Spleen (tissue), 7 donors: Measurements from ENCODE around the gene MARS1.

Experiments
- POLR2A ChIP-seq, 3 donors: fragments of 450-650 bp; IDR thresholded peaks; one replicate each; pipeline ENCODE4 v1.5.1; 2017; ENCODE audit warnings: antibody characterized with exemption in 3 of 3, mild to moderate bottlenecking in 1 of 3
- POLR2AphosphoS5 ChIP-seq, 3 donors: sonication (generic); formaldehyde crosslinking; IDR thresholded peaks; one replicate each; pipeline ENCODE4 v1.5.1; 2017; ENCODE audit warnings: antibody characterized with exemption in 3 of 3
- TF ChIP-seq, protein P1 (sequence below), 11 experiments: fragments of 200-600 bp in 7 of 11; fragments of 450-650 bp in 4 of 11; sonication (generic) in 4 of 11; IDR thresholded peaks in 8 of 11; conservative IDR thresholded peaks in 3 of 11; 1 replicate in 7 of 11; 2 replicates in 4 of 11; pipeline versions ENCODE4 v1.4.0 to v1.8.0; 2016 to 2021; ENCODE audit warnings: antibody characterized with exemption in 11 of 11, inconsistent platforms in 4 of 11, mild to moderate bottlenecking in 1 of 11
- donor health status: DM: no; HTN: no; CAD: no; lungs with moderate emphysema.
- donor health status: DM: no; HTN: no; CAD: no.
- donor health status: DM: no; HTN: no; CAD: no.

DNA sequence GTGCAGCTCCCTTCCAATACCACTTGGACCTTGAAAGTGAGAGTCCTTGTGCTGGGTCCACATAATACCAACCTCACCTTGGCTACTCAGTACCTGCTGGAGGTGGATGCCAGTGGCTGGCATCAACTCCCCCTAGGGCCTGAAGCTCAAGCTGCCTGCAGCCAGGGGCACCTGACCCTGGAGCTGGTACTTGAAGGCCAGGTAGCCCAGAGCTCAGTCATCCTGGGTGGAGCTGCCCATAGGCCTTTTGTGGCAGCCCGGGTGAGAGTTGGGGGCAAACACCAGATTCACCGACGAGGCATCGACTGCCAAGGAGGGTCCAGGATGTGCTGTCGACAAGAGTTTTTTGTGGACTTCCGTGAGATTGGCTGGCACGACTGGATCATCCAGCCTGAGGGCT is 38.5 kb upstream of the MARS1 start:
- TF ChIP-seq, protein P1, sequence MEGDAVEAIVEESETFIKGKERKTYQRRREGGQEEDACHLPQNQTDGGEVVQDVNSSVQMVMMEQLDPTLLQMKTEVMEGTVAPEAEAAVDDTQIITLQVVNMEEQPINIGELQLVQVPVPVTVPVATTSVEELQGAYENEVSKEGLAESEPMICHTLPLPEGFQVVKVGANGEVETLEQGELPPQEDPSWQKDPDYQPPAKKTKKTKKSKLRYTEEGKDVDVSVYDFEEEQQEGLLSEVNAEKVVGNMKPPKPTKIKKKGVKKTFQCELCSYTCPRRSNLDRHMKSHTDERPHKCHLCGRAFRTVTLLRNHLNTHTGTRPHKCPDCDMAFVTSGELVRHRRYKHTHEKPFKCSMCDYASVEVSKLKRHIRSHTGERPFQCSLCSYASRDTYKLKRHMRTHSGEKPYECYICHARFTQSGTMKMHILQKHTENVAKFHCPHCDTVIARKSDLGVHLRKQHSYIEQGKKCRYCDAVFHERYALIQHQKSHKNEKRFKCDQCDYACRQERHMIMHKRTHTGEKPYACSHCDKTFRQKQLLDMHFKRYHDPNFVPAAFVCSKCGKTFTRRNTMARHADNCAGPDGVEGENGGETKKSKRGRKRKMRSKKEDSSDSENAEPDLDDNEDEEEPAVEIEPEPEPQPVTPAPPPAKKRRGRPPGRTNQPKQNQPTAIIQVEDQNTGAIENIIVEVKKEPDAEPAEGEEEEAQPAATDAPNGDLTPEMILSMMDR (IDR thresholded peaks at IDR 0.05 in 8 of 11, conservative IDR thresholded peaks at IDR 0.05 in 3 of 11), result no peak
- no peak for TF ChIP-seq POLR2AphosphoS5 (IDR thresholded peaks at IDR 0.05)
- TF ChIP-seq POLR2A (IDR thresholded peaks at IDR 0.05), result no peak
